GM21619 (cell line): ENCODE results near the gene ZNF407.

Experiments
- ATAC-seq: cut with Tn5 transposase; IDR thresholded peaks from one replicate; pipeline ENCODE4 v1.9.1; 2021; ENCODE audit not compliant: unreplicated experiment

ZNF407 gene

GRCh38 chr18:74869904-74870863 lies 272.5 kb downstream of the ZNF407 start:
- peak; percentile 93 for ATAC-seq

GRCh38 chr18:74870950-74871349 lies 273.3 kb downstream of the ZNF407 start:
- ATAC-seq = no peak

- ATAC-seq = no peak
Observed at GRCh38 chr18:74873629-74874028, 276.0 kb downstream of the ZNF407 start.

GRCh38 chr18:74874351-74874750 lies 276.7 kb downstream of the ZNF407 start:
- ATAC-seq = no peak

- ATAC-seq = no peak
Observed at GRCh38 chr18:74876630-74877243, 279.1 kb downstream of the ZNF407 start.

GRCh38 chr18:74878267-74878666 lies 280.6 kb downstream of the ZNF407 start:
- no peak for ATAC-seq

- no peak for ATAC-seq
Observed at GRCh38 chr18:74880706-74881278, 283.1 kb downstream of the ZNF407 start.

GRCh38 chr18:74892066-74892627 lies 294.5 kb downstream of the ZNF407 start:
- ATAC-seq = no peak

GRCh38 chr18:74895686-74896085 lies 298.0 kb downstream of the ZNF407 start:
- no peak for ATAC-seq

- ATAC-seq = peak; percentile 81
Observed at GRCh38 chr18:74896390-74896991, 298.8 kb downstream of the ZNF407 start.

- ATAC-seq = no peak
Observed at GRCh38 chr18:74897971-74898657, 300.4 kb downstream of the ZNF407 start.

- ATAC-seq = no peak
Observed at GRCh38 chr18:74898965-74899364, 301.3 kb downstream of the ZNF407 start.

- no peak for ATAC-seq
Observed at GRCh38 chr18:74899554-74899953, 301.9 kb downstream of the ZNF407 start.

GRCh38 chr18:74901362-74902146 lies 303.9 kb downstream of the ZNF407 start:
- ATAC-seq = no peak

GRCh38 chr18:74902147-74902455 lies 304.4 kb downstream of the ZNF407 start:
- no peak for ATAC-seq

- no peak for ATAC-seq
Observed at GRCh38 chr18:74905247-74905646, 307.6 kb downstream of the ZNF407 start.

- no peak for ATAC-seq
Observed at GRCh38 chr18:74906184-74906583, 308.5 kb downstream of the ZNF407 start.

- ATAC-seq = no peak
Observed at GRCh38 chr18:74914052-74914591, 316.5 kb downstream of the ZNF407 start.

- no peak for ATAC-seq
Observed at GRCh38 chr18:74914648-74915047, 317.0 kb downstream of the ZNF407 start.
